CD8-positive, alpha-beta memory T cell (primary cell): ENCODE results near the gene ZDHHC11B. TPM values are rescaled to one million over a fixed set of nuclear protein-coding genes. Genes with fewer than 3 reads are reported as not detected.
A peak's percentile ranks its signal among the peaks of the same experiment; 100 is the strongest.

Source experiments
- CTCF ChIA-PET: fragments of 350-600 bp; sonication (Branson Sonifier 250); formaldehyde crosslinking; loops from one replicate; lab custom pipeline; 2021; ENCODE audit warnings: antibody characterized with exemption; lab: Charles Lee
- POLR2A ChIA-PET: fragments of 350-600 bp; sonication (Branson Sonifier 250); formaldehyde crosslinking; loops from one replicate; lab custom pipeline; 2021; ENCODE audit warnings: antibody characterized with exemption; lab: Charles Lee
- DNase-seq, 5 donors: peaks; one replicate each; pipeline versions ENCODE4 v3.0.0 to v3.0.0-alpha.2; 2020 to 2022; ENCODE audit warnings: mixed read lengths in 1 of 5
- H3K27ac ChIP-seq: one replicate; pipeline ENCODE4 v1.7.0; 2013; ENCODE audit warnings: low read depth, mild to moderate bottlenecking, low read length, moderate library complexity
- H3K27me3 ChIP-seq: 2 replicates; pipeline ENCODE4 v1.7.0; 2013; ENCODE audit warnings: low read length, mild to moderate bottlenecking; ENCODE audit not compliant: insufficient read depth, poor library complexity, severe bottlenecking
- H3K36me3 ChIP-seq: 2 replicates; pipeline ENCODE4 v1.7.0; 2013; ENCODE audit warnings: mild to moderate bottlenecking, low read length, moderate library complexity; ENCODE audit not compliant: insufficient read depth
- H3K4me1 ChIP-seq: 2 replicates; pipeline ENCODE4 v1.7.0; 2013; ENCODE audit warnings: mild to moderate bottlenecking, low read length, moderate library complexity; ENCODE audit not compliant: insufficient read depth
- H3K4me3 ChIP-seq: 2 replicates; pipeline ENCODE4 v1.7.0; 2013; ENCODE audit warnings: mild to moderate bottlenecking, low read length
- H3K9me3 ChIP-seq: 2 replicates; pipeline ENCODE4 v1.7.0; 2013; ENCODE audit warnings: mild to moderate bottlenecking, low read length
- H3K27ac Mint-ChIP-seq, 8 donors: one replicate each; pipeline ENCODE4 v1.8.0; 2020 to 2021; ENCODE audit warnings: mixed read lengths in 8 of 8, mild to moderate bottlenecking in 6 of 8, inconsistent platforms in 3 of 8, moderate library complexity in 3 of 8
- H3K27me3 Mint-ChIP-seq, 2 donors: one replicate each; pipeline ENCODE4 v1.8.0; 2020 to 2021; ENCODE audit warnings: mixed read lengths in 2 of 2, mild to moderate bottlenecking in 1 of 2, moderate library complexity in 1 of 2
- H3K36me3 Mint-ChIP-seq, 3 donors: one replicate each; pipeline ENCODE4 v1.8.0; 2020 to 2021; ENCODE audit warnings: mixed read lengths in 3 of 3, inconsistent platforms in 1 of 3, mild to moderate bottlenecking in 1 of 3
- H3K4me1 Mint-ChIP-seq, 3 donors: one replicate each; pipeline ENCODE4 v1.8.0; 2020 to 2021; ENCODE audit warnings: mixed read lengths in 3 of 3, inconsistent platforms in 1 of 3, mild to moderate bottlenecking in 1 of 3
- H3K4me3 Mint-ChIP-seq, 7 donors: one replicate each; pipeline ENCODE4 v1.8.0; 2020 to 2021; ENCODE audit warnings: mixed read lengths in 7 of 7, mild to moderate bottlenecking in 6 of 7, moderate library complexity in 4 of 7, inconsistent platforms in 2 of 7
- H3K9me3 Mint-ChIP-seq, 5 donors: one replicate each; pipeline ENCODE4 v1.8.0; 2020 to 2022; ENCODE audit warnings: mixed read lengths in 5 of 5, mild to moderate bottlenecking in 3 of 5, moderate library complexity in 2 of 5, inconsistent platforms in 1 of 5
- polyA plus RNA-seq: library from polyadenylated mRNA; unstranded; fragments of 300-500 nt; fragmentation: Illumina TruSeq; gene quantifications from one replicate; pipeline ENCODE4 v1.2.3, GENCODE V29; 2021
- total RNA-seq, 2 experiments: library from RNA; stranded (reverse); gene quantifications; one replicate each; pipeline ENCODE4 v1.2.3, GENCODE V29; 2021

ZDHHC11B gene
- total and polyA plus RNA-seq, 3 experiments from 2014 or later = 0.40 to 0.55 TPM; not detected in 1

DNA sequence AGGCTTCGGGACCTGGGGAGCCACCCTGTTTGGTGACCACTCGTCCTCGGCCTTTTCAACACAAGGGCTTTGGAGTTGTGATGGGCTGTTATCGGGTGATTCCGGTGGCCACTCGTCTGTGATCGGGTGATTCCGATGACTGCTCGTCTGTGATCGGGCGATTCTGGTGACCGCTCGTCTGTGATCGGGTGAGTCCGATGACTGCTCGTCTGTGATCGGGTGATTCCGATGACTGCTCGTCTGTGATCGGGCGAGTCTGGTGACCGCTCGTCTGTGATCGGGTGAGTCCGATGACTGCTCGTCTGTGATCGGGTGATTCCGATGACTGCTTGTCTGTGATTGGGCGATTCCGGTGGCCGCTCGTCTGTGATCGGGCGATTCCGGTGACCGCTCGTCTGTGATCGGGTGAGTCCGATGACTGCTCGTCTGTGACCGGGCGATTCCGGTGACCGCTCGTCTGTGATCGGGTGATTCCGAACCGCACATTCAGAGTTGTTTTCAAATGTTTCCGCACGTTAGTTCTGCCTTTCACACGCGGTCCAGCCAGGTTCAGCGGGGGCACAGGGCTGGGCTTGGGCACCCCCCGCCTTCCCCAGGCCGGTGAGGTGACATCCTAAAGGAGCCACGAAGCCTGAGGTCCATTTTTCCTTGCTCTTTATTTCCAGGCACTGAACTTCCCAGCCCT lies 121.6 kb downstream of the ZDHHC11B start:
- no peaks in the 10 kb centered on the region for H3K36me3 ChIP-seq
- H3K27me3 ChIP-seq = no peaks in the 10 kb centered on the region
- no peak overlapping the region for H3K27ac Mint-ChIP-seq
- ChIA-PET POLR2A (no interaction called here), CTCF (no interaction called here)
- no peak overlapping the region for H3K27ac ChIP-seq
- H3K9me3 ChIP-seq = no peaks in the 10 kb centered on the region
- H3K4me3 Mint-ChIP-seq = no peak overlapping the region
- no peak overlapping the region for H3K4me3 ChIP-seq
- H3K27me3 Mint-ChIP-seq = no peaks in the 10 kb centered on the region
- H3K9me3 Mint-ChIP-seq = no peaks in the 10 kb centered on the region
- peaks cover 0 to 4% (median 0%) of the 10 kb centered on the region in 3 donors for H3K4me1 Mint-ChIP-seq
- H3K36me3 Mint-ChIP-seq = peaks cover 4 to 52% (median 18%) of the 10 kb centered on the region in 3 donors
- H3K4me1 ChIP-seq = no peaks in the 10 kb centered on the region
- no peak for DNase-seq

GRCh38 chr5:661891-662750 lies 122.4 kb downstream of the ZDHHC11B start:
- no peak overlapping the region for H3K27ac ChIP-seq
- no peaks in the 10 kb centered on the region for H3K4me1 ChIP-seq
- H3K27me3 ChIP-seq = no peaks in the 10 kb centered on the region
- ChIA-PET CTCF (no interaction called here), POLR2A (no interaction called here)
- Mint-ChIP-seq H3K27ac (no peak overlapping the region), H3K4me1 (no peaks in the 10 kb centered on the region), H3K9me3 (no peaks in the 10 kb centered on the region), H3K4me3 (no peak overlapping the region), H3K27me3 (no peaks in the 10 kb centered on the region), H3K36me3 (peaks cover 10 to 54% (median 20%) of the 10 kb centered on the region in 3 donors)
- no peaks in the 10 kb centered on the region for H3K36me3 ChIP-seq
- no peak for DNase-seq
- H3K4me3 ChIP-seq = no peak overlapping the region
- H3K9me3 ChIP-seq = no peaks in the 10 kb centered on the region

GRCh38 chr5:660491-661030 lies 124.0 kb downstream of the ZDHHC11B start:
- ChIA-PET CTCF (no interaction called here), POLR2A (no interaction called here)
- H3K27me3 Mint-ChIP-seq = no peaks in the 10 kb centered on the region
- H3K4me1 Mint-ChIP-seq = no peaks in the 10 kb centered on the region
- no peaks in the 10 kb centered on the region for H3K4me1 ChIP-seq
- H3K4me3 Mint-ChIP-seq = no peak overlapping the region
- H3K27ac ChIP-seq = no peak overlapping the region
- DNase-seq = no peak
- no peaks in the 10 kb centered on the region for H3K36me3 ChIP-seq
- H3K4me3 ChIP-seq = no peak overlapping the region
- H3K9me3 Mint-ChIP-seq = no peaks in the 10 kb centered on the region
- no peaks in the 10 kb centered on the region for H3K9me3 ChIP-seq
- no peaks in the 10 kb centered on the region for H3K27me3 ChIP-seq
- H3K36me3 Mint-ChIP-seq = peaks cover 10 to 64% (median 28%) of the 10 kb centered on the region in 3 donors
- H3K27ac Mint-ChIP-seq = peak overlapping the region in 1 of 8 donors; percentile 12

Other genes with a start within 250 kb of the ZDHHC11B start
- 10 to 100 TPM; 20.0 to 21.0 TPM for gene CEP72, start 172.4 kb downstream of the ZDHHC11B start, total RNA-seq
- gene CEP72, start 172.4 kb downstream of the ZDHHC11B start, polyA plus RNA-seq = 4.2 TPM
- under 1 TPM; 0.37 to 0.38 TPM for gene TPPP, start 91.4 kb downstream of the ZDHHC11B start, total RNA-seq
- 0.79 TPM for gene TPPP, start 91.4 kb downstream of the ZDHHC11B start, polyA plus RNA-seq
- gene ZDHHC11, start 66.3 kb upstream of the ZDHHC11B start, total RNA-seq = 1 to 10 TPM; 4.5 to 7.2 TPM
- gene ZDHHC11, start 66.3 kb upstream of the ZDHHC11B start, polyA plus RNA-seq = not detected
- 10 to 100 TPM; 52.6 to 53.8 TPM for gene BRD9, start 108.1 kb upstream of the ZDHHC11B start, total RNA-seq
- 18.9 TPM for gene BRD9, start 108.1 kb upstream of the ZDHHC11B start, polyA plus RNA-seq
- gene TRIP13, start 108.2 kb upstream of the ZDHHC11B start, total RNA-seq = 10 to 100 TPM; 37.5 to 40.7 TPM
- gene TRIP13, start 108.2 kb upstream of the ZDHHC11B start, polyA plus RNA-seq = 0.12 TPM
- under 1 TPM; 0.20 to 0.48 TPM for gene NKD2, start 224.1 kb upstream of the ZDHHC11B start, total RNA-seq
- gene NKD2, start 224.1 kb upstream of the ZDHHC11B start, polyA plus RNA-seq = not detected